Measurements from ENCODE around the gene AFDN.
A peak's percentile ranks its signal among the peaks of the same experiment; 100 is the strongest.

The AFDN gene

DNA sequence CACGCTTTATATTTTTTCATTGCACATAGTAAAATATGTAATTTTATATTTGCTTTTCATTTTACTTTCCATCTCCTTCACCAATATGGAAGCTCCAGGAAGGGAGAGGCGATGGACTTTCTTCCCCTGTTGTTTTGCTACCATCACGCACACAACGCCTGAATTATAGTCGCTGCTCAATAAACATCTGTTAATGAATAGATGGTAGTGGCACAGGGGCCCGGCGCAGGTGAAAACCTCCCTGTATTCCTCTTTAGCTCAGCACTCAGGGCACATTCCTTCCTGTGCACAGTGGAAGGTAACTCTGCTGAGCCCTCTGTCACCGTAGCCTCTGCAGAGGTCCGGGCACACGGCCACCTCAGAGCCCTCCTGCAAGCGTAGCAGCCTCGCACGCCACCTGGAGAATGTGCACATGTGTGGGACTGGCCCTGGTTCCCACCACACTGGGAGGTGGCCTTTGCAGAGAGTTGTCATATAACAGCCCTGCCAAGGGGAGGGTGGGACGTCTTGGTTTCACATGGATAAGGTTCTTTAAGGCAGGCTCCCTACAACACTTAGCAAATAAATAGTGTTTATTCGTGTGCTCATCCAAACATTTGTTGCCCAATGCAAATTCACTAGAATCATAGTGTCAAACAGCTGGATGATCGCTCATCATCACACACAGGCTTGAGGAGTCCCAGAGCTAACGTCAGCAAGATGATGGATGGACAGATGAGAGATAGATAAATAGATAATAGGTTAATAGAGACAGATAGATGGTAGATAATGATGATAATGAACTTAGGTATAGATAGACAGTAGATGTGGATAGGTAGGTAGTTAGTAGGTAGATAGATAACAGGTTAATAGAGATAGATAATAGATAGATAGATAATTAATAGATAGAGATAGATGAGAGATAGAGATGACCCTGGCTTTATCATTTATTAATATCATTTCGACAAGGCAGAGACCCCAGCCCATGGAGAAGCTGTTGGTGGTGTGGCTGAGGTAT, 32.3 kb upstream of the AFDN start:
- DNase-seq (ENCODE audit: low read depth): no peak

DNA sequence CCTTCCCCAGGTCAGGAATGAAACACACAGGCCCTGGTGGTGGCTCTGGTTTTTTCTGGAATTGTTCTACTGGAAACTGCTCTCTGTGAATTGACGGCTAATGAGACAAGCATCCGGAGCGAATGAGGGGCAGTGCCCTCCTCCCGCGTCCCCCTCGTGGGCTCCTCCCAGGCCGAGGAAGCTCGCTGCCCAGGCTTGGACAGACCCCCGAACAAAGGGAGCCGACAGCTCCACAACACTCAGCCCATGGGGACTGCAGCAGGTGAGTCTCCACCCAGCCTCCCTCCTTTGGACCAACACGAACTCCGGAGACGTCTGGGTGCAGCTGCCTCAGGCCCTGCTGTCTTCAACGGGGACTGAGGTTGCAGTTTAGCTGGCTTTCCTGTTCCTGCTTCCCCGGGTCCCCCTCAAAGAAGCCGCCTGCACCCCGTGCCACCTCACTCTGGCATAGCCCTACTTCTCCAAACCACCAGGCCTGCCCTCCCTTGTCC, 31.3 kb upstream of the AFDN start:
- no peak for DNase-seq (ENCODE audit: low read depth)

DNA sequence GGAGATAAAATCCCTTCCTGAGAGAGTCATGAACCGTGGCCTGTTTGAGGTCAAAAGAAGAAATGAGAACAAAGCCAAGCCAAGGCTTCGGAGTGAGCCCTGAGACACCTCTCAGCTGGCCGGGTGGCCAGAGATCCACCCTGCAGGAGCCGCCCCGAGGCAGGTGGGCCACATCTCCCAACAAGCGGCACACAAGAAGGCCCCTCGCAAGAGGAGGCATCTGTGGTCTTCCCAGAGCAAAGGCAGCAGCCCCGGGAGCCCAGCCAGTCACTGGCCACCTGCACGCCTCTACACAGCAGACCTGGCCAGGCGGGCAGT, 30.9 kb upstream of the AFDN start:
- DNase-seq (ENCODE audit: low read depth): no peak

DNA sequence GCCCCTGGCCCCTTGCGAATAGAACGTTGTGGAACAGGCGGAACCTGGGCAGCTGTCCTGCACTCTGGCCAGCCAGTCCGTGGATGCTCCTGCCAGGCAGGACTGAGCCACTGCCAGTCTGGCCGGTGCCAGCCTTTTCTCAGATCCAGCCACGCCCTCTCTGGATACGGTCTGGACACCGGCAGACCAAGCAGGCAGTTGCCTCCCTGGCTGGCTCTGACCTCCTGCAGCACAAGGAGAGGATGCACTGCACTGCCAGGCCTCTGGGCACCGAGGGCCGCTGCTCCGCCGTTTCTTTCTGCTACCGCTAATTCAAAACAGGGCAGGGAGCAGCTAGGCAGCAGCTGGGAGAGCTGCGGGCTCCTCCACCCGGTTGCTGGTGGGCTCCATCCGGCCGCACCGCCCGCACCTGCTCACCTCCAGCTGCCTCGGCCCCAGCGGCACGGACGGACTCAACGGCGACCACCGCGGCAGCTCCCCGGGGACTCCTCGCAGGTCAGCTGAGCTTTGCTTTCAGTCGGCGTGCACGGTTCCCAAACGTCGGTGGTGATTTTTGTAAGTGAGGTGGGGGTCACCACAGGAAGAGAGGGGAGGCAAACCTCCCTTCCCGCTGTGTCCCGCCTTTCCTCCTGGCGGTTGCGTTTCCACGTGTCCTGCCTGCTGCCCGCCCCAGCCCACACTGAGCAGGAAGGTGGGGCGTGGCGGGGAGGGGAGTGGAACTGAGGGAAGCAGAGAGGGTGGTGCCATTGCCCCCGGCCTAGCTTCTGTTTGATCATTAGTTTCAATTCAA, 30.3 kb upstream of the AFDN start:
- no peak for DNase-seq (ENCODE audit: low read depth)

DNA sequence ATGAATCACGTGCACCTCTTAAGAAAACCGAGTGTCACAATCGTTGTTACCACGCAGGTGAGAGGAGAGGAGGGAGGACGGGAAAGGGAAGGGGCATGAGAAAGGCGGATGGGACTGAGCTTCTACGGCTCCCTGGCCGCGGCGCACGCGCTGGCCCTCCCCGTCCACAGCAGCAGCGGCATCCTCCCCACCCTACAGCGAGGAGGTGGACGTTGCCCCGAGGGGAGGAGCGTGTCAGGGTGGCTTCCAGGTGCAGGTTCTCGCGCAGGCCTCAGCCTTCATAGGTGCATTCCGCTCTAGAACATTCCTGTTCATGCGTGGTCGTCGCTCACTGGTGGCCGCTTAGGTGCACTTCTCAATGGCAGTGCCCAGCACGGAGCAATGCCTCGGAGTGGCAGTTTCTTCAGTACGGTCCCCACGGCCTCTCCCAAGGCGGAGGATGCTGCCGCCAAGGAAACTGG, 29.7 kb upstream of the AFDN start:
- DNase-seq (ENCODE audit: low read depth): no peak

DNA sequence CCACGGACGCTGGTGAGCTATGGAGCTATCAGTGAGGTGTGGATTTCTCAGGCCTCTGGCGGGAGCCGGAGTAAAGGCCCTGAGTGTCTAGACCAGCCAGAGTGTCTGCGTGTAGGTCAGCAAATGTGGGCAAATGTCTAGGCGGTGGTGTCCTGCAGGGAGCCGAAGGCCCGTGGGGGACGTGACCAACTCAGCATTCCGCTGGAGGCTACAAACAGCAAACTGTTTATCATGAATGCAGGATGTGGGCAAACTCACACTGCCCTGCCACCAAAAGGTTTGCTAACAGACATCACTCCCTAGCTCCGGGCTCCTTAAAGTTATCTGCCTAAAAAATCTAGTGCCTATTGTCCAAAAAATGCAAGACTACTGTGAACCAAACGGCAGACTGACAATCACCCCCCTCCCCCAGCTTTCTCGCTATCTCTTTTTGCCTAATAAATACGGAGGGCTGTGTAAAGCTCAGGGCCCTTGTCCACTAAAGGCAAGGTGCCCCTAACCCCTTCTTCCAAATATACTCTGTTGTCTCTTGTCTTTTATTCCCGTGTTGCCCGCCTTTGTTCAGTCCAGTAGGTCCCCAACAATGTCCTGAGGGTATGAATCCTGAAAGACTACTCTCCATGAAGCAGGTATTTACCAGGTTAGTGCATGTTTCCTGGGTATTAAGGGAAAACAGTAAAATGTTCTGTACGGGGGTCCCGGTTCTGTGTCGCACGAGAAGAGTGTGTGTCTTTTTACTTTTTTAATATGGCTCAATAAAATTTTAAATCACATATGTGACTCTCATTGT, 29.0 kb upstream of the AFDN start:
- DNase-seq (ENCODE audit: low read depth): no peak

DNA sequence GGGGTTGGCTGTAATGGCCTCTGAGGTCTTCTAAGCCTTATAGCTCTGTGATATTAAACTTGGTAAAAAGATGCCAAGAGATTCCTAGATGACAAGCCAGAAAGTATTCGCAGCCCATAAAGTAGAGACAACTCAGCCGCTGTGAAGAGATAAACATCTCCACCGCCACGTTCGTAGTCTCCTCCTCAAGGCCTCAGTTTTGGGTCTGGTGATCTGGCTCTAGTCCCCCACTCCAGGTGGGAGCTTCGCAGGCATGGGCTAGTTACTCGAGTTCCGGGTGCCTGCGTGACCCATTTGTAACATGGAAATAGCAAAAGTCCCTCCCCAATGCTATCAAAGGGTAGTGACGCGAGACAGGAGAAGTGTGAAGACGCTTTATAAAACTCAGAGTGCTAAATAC, 28.3 kb upstream of the AFDN start:
- DNase-seq (ENCODE audit: low read depth): no peak

DNA sequence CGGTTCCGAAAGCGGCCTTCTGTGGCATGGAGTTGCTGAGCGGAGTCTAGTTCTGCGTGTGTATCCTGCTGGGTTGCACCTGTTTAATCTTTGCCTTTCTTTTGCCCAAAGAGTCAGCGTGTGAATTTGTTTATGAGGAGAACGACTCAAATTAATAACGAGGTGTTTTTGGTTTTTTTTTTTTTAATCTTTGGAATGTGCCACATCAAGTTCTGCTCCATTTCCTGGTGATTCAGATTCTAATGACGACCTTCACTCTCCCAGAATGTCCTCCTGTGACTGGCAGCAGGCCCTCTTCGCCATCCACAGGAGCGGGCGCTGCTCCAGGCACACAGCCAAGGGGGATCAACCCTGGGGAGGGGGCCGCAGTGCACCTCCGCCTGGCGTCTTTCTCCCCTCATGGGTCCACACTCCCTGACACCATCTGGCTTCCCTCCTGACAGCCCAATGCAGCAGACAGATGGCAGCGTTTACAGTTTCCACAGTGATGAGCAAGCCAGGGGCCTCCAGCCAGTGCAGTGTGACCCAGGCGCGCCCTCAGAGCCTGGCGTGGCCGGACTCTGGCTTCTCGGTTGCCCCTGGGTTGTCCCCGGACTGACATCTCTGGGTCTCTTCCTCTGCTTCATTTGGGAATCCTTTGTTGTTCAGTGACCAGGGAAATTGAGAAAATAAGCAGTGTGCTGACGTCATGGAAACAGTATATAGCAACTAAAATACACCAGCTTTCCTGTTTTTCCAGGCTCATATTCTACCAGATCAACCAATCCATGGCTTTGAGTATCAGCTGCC, 27.5 kb upstream of the AFDN start:
- no peak for DNase-seq (ENCODE audit: low read depth)

DNA sequence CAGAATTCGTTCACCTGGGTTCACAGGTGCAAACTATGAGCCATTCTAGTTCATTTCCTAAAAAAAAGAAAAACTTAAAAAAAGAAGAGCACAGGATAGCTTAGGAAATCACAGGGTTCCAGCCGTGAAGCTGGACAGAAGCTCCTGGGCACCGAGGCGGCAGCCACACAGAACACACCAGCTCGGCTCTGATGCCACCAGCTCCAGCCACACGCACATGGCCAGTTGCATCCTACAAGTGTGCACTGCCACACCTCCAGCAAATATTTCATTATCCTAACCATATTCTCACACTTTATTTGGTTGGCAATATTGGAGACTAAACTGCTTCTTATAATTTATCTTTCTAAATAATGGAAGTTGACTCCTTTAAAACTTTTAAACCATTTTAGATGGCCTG, 26.2 kb upstream of the AFDN start:
- DNase-seq (ENCODE audit: low read depth): no peak

DNA sequence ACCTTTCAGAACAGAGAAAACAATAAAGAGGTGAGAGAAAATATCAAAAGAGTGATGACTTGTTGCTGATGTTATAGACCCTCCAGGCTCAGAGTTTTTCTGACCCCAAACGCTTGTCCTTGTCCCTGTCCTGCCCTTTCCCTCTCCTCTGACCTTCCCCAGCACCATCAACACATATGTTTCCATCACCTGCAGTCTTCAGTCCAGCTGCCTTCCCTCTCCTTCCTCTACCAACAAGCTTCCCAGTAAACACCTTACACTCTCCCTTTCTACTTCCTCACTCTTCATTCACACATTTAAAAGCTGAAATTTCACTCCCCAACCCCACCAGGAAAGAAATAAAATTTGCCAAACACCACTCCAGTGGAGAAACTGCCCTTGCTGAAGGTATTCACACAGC, 25.4 kb upstream of the AFDN start:
- DNase-seq (ENCODE audit: low read depth): no peak

DNA sequence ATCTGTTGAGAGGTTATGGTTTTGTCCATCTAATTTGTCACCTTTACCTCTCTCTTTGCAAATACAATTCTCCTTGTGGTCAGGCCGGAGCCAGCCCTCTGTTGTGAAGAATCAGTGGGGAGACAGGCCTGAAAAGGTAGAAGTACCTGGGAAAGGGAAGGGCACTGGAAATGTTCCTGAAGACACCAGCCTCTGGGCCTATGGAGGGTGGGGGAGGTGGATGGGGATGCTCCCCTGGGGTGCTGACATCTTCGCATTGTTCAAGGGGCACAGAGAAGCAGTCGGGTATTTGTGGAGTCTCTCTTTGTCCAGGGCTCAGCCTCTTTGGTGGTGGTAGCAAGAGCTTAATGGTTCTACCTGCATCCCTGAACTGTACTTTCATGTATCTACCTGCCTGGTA, 24.4 kb upstream of the AFDN start:
- no peak for DNase-seq (ENCODE audit: low read depth)

DNA sequence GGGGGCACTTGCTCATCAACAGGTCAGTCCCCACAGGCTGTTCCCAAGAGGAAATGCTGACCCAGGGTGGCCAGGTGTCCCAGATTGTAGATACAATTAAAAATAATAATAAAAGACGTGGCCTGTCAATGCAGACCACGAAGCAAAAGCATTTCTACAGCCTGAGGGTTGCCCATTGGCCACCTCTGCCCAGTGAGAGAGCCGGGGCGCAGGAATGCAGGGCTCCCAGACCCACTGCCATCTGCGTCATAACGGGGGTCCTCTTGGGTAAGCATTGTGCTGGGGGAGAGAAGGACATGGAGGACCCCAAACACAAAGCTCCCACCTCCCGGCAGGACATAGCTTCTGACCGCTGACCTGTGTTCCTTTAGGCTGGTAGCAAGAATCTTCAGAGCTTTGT, 22.9 kb upstream of the AFDN start:
- no peak for DNase-seq (ENCODE audit: low read depth)

DNA sequence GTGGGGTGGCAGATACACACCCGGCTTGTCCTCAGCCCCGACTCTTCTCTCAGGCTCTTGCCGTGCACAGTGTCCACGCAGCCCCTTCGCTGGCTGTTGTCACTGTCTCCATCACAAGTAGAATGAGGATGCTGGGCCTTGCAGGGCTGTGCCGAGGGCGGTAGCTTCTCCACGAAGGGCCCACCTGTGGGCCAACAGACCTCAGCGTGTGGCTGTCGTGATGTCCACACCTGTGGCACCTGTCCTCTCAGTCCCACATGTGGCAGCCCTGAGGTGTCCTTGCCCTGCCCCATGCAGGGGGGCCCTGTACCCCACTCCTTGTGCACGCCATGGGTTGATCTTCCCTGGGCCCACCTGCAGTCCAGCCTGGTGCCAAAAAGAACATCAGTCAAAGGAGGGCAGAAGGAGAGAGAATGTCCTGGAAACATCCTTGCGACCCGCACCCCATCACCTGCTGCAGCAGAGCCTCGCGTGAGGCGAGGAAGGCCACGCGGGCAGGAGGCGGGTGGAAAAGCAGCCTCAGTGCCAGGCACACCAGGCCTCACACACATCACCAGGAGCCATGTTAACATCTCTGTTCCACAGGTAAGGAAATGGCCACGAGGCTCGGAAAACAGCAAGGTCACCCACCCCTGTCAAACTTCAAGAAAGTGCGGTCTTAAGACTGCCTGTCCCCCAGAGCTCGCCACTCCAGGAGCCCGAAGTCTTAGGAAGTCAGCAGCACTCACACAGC, 22.3 kb upstream of the AFDN start:
- no peak for DNase-seq (ENCODE audit: low read depth)

DNA sequence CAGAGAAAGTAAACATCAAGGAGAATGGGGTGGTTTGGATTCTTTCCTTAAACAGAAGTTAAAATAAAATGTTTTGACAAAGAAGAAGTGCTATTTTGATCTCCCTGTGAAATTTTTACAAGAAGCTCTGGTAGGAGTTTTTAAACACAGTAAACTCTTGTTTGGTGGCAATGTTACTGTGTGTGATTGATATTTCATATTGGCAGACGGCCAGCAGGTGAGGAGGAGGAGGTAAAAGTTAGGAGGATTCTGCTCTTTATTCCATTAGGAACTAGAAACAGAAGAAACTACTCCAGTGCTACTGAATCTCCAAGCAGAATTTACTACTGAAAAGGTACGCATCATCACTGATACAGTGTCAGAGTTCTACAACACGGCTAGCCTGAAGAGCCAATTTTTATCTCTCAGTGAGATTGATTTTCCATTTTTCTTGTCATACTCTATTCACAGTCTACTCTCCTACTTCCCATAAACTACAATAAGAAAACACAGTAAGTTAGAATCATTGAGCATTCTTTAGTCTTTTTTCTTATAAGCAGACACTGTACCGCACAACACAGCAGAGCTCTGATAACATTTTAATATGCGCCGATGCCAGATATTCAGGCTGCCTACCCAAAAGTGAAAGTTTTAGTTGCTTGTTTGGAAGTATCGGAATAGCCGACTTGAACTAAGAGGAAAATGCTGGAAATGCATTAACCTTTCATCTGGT, 21.2 kb upstream of the AFDN start:
- no peak for DNase-seq (ENCODE audit: low read depth)

DNA sequence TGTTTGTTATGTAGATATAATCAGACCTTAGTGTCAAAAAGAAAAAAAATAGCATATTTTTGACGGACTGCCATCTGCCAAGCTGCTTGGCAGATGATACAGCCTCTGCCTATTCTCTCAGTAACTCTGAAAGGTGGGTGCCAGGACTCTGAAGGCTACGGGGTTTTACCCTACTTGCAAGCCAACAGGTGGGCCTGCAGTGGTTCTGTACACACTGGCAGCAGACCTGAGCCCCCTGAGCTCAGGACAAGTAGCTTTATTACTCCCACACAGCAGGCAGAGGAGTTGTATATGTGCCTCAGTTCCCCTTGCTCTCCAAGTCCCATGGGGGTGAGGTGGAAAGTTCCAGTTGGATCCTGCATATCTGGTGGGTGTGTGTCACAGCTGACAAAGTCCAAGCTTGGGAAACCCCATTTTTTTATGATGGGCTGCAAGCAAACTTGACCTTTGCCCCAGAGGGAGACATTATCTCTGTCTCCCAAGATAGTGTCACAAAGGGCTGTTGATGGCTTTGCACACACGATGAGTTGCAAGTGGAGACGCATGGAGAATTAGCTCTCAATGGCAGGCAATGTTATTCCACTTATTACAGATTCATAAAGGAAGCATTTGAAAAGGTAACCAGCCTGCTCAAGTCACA, 20.5 kb upstream of the AFDN start:
- no peak for DNase-seq (ENCODE audit: low read depth)

DNA sequence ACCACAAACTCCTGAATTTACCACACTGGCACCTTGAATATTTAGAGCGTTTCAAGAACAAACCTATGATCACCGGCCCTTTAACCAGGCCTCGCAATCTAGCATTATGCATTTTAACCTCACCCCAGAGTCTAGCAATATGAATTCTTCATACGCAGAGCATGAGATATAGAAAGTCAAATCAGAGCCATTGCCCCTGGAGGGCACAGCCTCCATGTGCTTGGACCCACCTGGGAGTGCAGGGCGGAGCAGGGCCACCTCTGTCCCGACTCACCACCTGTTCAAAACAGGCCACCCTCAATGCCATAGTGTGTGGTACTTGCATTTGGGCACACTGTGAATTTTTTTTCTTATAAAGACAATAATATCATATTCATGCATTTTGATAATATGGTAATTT, 19.5 kb upstream of the AFDN start:
- DNase-seq (ENCODE audit: low read depth): no peak

DNA sequence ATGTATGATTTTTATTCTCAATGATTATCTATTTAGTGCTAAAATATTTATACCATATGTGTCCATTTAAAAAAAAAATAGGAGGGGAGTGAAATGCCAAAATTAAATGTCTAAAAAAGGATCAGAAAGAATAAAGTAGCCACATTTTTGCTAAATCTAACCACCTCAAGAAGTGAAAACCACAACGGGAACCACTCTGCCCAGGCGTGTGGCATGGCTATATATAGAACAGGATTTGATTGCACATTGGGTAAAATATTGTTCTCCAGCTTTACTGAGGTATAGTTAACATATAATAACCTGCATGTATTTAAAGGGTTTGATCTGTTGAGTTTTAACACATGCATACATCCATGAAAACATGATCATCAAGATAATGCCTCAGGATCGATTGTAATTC, 19.0 kb upstream of the AFDN start:
- no peak for DNase-seq (ENCODE audit: low read depth)

DNA sequence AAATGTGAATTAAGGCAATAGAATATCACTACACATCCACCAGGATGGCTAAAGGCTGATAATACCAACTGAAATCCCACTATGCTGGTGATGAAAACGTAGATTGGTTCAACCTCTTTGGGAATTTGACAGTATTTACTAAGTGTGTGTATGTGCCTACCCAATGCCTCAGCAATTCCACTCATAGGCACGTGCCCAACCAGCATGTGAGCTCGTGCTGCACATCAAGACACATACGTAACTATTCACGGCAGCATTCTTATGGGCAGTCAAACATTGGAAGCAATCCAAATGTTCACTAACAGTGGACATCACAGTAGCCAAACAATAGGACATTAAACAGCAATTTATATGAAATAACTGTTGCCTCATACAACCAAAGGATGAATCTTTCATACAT, 15.7 kb upstream of the AFDN start:
- no peak for DNase-seq (ENCODE audit: low read depth)

DNA sequence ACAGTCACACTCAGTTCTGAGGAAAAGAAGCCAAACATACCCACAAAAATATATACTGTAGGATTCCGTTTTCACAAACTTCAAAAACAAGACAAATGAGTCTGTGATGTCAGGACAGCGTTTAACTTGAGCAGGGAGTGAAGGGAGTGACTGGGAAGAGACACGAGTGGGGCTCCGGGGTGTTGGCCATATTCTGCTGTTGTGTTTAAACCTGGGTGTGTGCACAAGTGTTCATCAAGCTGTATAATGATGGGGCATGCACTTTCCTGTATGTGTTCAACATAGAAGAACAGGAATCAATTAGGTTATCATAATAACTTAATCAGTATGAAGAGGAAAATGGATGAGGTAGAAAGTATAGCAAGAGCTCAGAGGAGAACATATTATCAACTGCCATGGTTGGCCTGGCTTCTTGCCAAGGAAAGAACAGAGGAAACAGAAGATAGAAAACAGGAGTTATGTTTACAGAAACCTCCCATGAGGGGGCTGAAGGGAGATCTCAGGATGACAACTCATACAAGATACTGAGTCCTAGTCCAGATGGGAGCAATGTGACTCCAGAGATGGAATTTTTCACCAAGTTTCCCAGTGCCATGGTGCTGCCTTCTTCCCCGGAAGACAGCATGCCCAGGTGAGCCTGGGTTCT, 15.1 kb upstream of the AFDN start:
- DNase-seq (ENCODE audit: low read depth): peak; percentile 29
